LNCAP (cell line): ENCODE data around the gene NOS1AP.

Experiments
- CTCF ChIP-seq: fragments of 450-650 bp; IDR thresholded peaks from 2 replicates; pipeline ENCODE4 v1.5.1; 2017; ENCODE audit warnings: mild to moderate bottlenecking

NOS1AP gene

GRCh38 chr1:162417650-162418049 lies 348.2 kb downstream of the NOS1AP start:
- no peak for TF ChIP-seq CTCF
